B cell (primary cell): ENCODE measurements around the gene CADPS. TPM values are rescaled to one million over a fixed set of nuclear protein-coding genes. Genes with fewer than 3 reads are reported as not detected.

Source experiments
- ATAC-seq: fragments of 200-7000 bp; cut with Tn5 transposase; one replicate; pipeline ENCODE4 v1.10.0; 2021; ENCODE audit warnings: low read depth, mild to moderate bottlenecking, moderate number of reproducible peaks, moderate library complexity
- CTCF ChIA-PET: fragments of 350-600 bp; sonication (Branson Sonifier 250); formaldehyde crosslinking; loops from one replicate; lab custom pipeline; 2021; ENCODE audit warnings: antibody characterized with exemption, inconsistent platforms; lab: Charles Lee
- POLR2A ChIA-PET: fragments of 350-600 bp; sonication (Branson Sonifier 250); formaldehyde crosslinking; loops from one replicate; lab custom pipeline; 2021; ENCODE audit warnings: antibody characterized with exemption; lab: Charles Lee
- DNase-seq: peaks from one replicate; pipeline ENCODE4 v3.0.0; 2013
- H2AFZ ChIP-seq: 2 replicates; pipeline ENCODE4 v1.6.1; 2012; ENCODE audit warnings: mild to moderate bottlenecking, low read depth, low read length; ENCODE audit not compliant: insufficient read depth, poor library complexity, severe bottlenecking
- H3K27ac ChIP-seq, 2 donors: 1 replicate in 1 of 2; 2 replicates in 1 of 2; pipeline ENCODE4 v1.5.1; 2012 to 2013; ENCODE audit warnings: low read length in 2 of 2, mild to moderate bottlenecking in 2 of 2, moderate library complexity in 1 of 2
- H3K27me3 ChIP-seq, 4 experiments: fragments of 200-600 bp in 1 of 4; sonication (generic) in 1 of 4; replicated peaks in 1 of 4; 1 replicate in 2 of 4; 2 replicates in 2 of 4; pipeline versions ENCODE4 v1.6.1 to v1.7.0; 2013 to 2016; ENCODE audit warnings: low read length in 3 of 4, mild to moderate bottlenecking in 2 of 4, mixed read lengths in 1 of 4, moderate library complexity in 1 of 4; ENCODE audit not compliant: insufficient read depth in 4 of 4, control insufficient read depth in 3 of 4; ENCODE audit errors: control extremely low read depth in 1 of 4
- H3K36me3 ChIP-seq, 2 experiments: replicated peaks in 1 of 2; 1 replicate in 1 of 2; 2 replicates in 1 of 2; pipeline versions ENCODE4 v1.6.1 to v1.7.1; 2013; ENCODE audit warnings: low read length in 1 of 2; ENCODE audit not compliant: insufficient read depth in 2 of 2, control insufficient read depth in 1 of 2; ENCODE audit errors: control extremely low read depth in 1 of 2, extremely low read depth in 1 of 2
- H3K4me1 ChIP-seq, 2 donors: fragments of 200-600 bp in 1 of 2; sonication (generic) in 1 of 2; 1 replicate in 1 of 2; 2 replicates in 1 of 2; pipeline versions ENCODE4 v1.5.1 to v1.6.1; 2013 to 2017; ENCODE audit warnings: low read length in 2 of 2; ENCODE audit not compliant: control insufficient read depth in 2 of 2, insufficient read depth in 2 of 2
- H3K4me2 ChIP-seq: replicated peaks from 2 replicates; pipeline ENCODE3; 2012; ENCODE audit warnings: mild to moderate bottlenecking, low read depth, low read length; ENCODE audit not compliant: poor library complexity, severe bottlenecking
- H3K4me3 ChIP-seq, 5 experiments: fragments of 200-600 bp in 1 of 5; sonication (generic) in 1 of 5; 1 replicate in 3 of 5; 2 replicates in 2 of 5; pipeline versions ENCODE4 v1.5.1 to v1.7.0; 2011 to 2016; ENCODE audit warnings: low read length in 4 of 5, mild to moderate bottlenecking in 4 of 5, low read depth in 2 of 5, control low read depth in 1 of 5, moderate library complexity in 1 of 5; ENCODE audit not compliant: insufficient read depth in 1 of 5; ENCODE audit errors: control extremely low read depth in 1 of 5, extremely low read depth in 1 of 5
- H3K79me2 ChIP-seq: fragments of 200-600 bp; sonication (generic); one replicate; pipeline ENCODE4 v1.6.0; 2016; ENCODE audit warnings: low read length; ENCODE audit not compliant: control insufficient read depth, insufficient read depth
- H3K9ac ChIP-seq: fragments of 200-600 bp; sonication (generic); 2 replicates; pipeline ENCODE4 v1.6.1; 2017; ENCODE audit warnings: mild to moderate bottlenecking, low read length, moderate library complexity
- H3K9me3 ChIP-seq, 3 donors: one replicate each; pipeline versions ENCODE4 v1.6.1 to v1.7.1; 2013; ENCODE audit warnings: low read length in 2 of 3; ENCODE audit not compliant: control insufficient read depth in 2 of 3, insufficient read depth in 1 of 3; ENCODE audit errors: control extremely low read depth in 1 of 3
- H4K20me1 ChIP-seq: 2 replicates; pipeline ENCODE4 v1.6.0; 2012; ENCODE audit warnings: mild to moderate bottlenecking, low read length; ENCODE audit not compliant: insufficient read depth, control insufficient read depth, poor library complexity, severe bottlenecking
- H3K27ac Mint-ChIP-seq: one replicate; pipeline ENCODE4 v1.8.0; 2021; ENCODE audit warnings: mixed read lengths
- H3K27me3 Mint-ChIP-seq: one replicate; pipeline ENCODE4 v1.8.0; 2021; ENCODE audit warnings: mixed read lengths
- H3K4me1 Mint-ChIP-seq: one replicate; pipeline ENCODE4 v1.8.0; 2021; ENCODE audit warnings: mixed read lengths
- H3K4me3 Mint-ChIP-seq: one replicate; pipeline ENCODE4 v1.8.0; 2021; ENCODE audit warnings: mixed read lengths
- H3K9me3 Mint-ChIP-seq: one replicate; pipeline ENCODE4 v1.8.0; 2022; ENCODE audit warnings: mixed read lengths; ENCODE audit not compliant: insufficient read depth
- CTCF ChIP-seq: fragments of 200-600 bp; IDR thresholded peaks from one replicate; pipeline ENCODE4 v1.8.0; 2022; ENCODE audit warnings: antibody characterized with exemption, mild to moderate bottlenecking
- EZH2 ChIP-seq: IDR thresholded peaks from 2 replicates; pipeline ENCODE4 v1.6.1; 2012; ENCODE audit warnings: borderline replicate concordance, low read depth, mild to moderate bottlenecking, moderate library complexity, low read length; ENCODE audit not compliant: insufficient read depth, poor library complexity, severe bottlenecking
- WGBS: methylation state at CpG from one replicate; pipeline ENCODE4 v1.1.5; 2013; ENCODE audit warnings: missing lambda C conversion rate; ENCODE audit not compliant: insufficient coverage; 5-methylcytosine and 5-hydroxymethylcytosine counted together
- intact Hi-C: fragments of 100-400 bp; cut with micrococcal nuclease; formaldehyde crosslinking; loops from one replicate; pipeline ENCODE4 v1.10.0; 2022
- polyA plus RNA-seq: library from polyadenylated mRNA; depleted of rRNA; stranded (reverse); fragments of >200 nt; gene quantifications from 2 replicates; pipeline ENCODE4 v1.2.3, GENCODE V29; 2012
- total RNA-seq, 2 donors: library from RNA; stranded (reverse); fragments of 120-200 nt in 1 of 2; gene quantifications; 1 replicate in 1 of 2; 2 replicates in 1 of 2; pipeline versions ENCODE4 v1.2.3 to v1.2.4, GENCODE V29; 2013 to 2022

Gene CADPS
- total and polyA plus RNA-seq, 2 donors (not counting 1 experiment from before 2014, with no cell fraction given), result 0.16 to 0.22 TPM

GRCh38 chr3:62905331-62905730 lies 30.1 kb upstream of the CADPS start:
- no peaks in the 10 kb centered on the region for H3K36me3 ChIP-seq
- no peaks in the 10 kb centered on the region for H3K9me3 Mint-ChIP-seq
- H3K79me2 ChIP-seq, result no peaks in the 10 kb centered on the region
- H3K27me3 ChIP-seq, result no peaks in the 10 kb centered on the region
- no peaks in the 10 kb centered on the region for H3K4me1 Mint-ChIP-seq
- no peak overlapping the region for H3K9ac ChIP-seq
- no peak overlapping the region for H3K4me2 ChIP-seq
- ATAC-seq, result no peak
- ChIA-PET CTCF (no interaction called here), POLR2A (no interaction called here)
- H3K4me3 ChIP-seq, result no peak overlapping the region
- no peaks in the 10 kb centered on the region for H3K4me1 ChIP-seq
- no peak overlapping the region for H2AFZ ChIP-seq
- no peak overlapping the region for H3K4me3 Mint-ChIP-seq
- H3K9me3 ChIP-seq, result no peaks in the 10 kb centered on the region
- intact Hi-C loops, result no loop called here
- DNase-seq, result no peak
- H3K27ac ChIP-seq, result no peak overlapping the region
- TF ChIP-seq CTCF (no peak), EZH2 (no peak)
- H3K27ac Mint-ChIP-seq, result no peak overlapping the region
- no peaks in the 10 kb centered on the region for H3K27me3 Mint-ChIP-seq
- H4K20me1 ChIP-seq, result no peaks in the 10 kb centered on the region

GRCh38 chr3:62898530-62899496 lies 23.6 kb upstream of the CADPS start:
- no peaks in the 10 kb centered on the region for H3K79me2 ChIP-seq
- H3K4me1 ChIP-seq, result no peaks in the 10 kb centered on the region
- ChIA-PET CTCF (no interaction called here), POLR2A (no interaction called here)
- no peak overlapping the region for H3K9ac ChIP-seq
- TF ChIP-seq EZH2 (no peak), CTCF (no peak)
- no peak overlapping the region for H3K27ac ChIP-seq
- no peaks in the 10 kb centered on the region for H3K4me1 Mint-ChIP-seq
- H3K9me3 Mint-ChIP-seq, result no peaks in the 10 kb centered on the region
- no peak for ATAC-seq
- no peak overlapping the region for H3K27ac Mint-ChIP-seq
- H3K4me2 ChIP-seq, result no peak overlapping the region
- H2AFZ ChIP-seq, result no peak overlapping the region
- no peaks in the 10 kb centered on the region for H3K27me3 ChIP-seq
- no peaks in the 10 kb centered on the region for H4K20me1 ChIP-seq
- no peaks in the 10 kb centered on the region for H3K36me3 ChIP-seq
- intact Hi-C loops, result no loop called here
- no peaks in the 10 kb centered on the region for H3K27me3 Mint-ChIP-seq
- no peak overlapping the region for H3K4me3 Mint-ChIP-seq
- H3K4me3 ChIP-seq, result no peak overlapping the region
- no peak for DNase-seq
- no peaks in the 10 kb centered on the region for H3K9me3 ChIP-seq
- WGBS, result no CpG with 5 or more reads among the region's 2 CpGs
